ENCODE data around the gene ADISSP.

Gene ADISSP

GRCh38 chr20:3767427-3768341, at the start of gene ADISSP:
TSS of gene ADISSP (minus strand) at chr20:3767753. CDS start at chr20:3760100, 7,653 bp downstream.
- DNase-seq, result peak; percentile 96 to 97

- no peak for DNase-seq
Measured at GRCh38 chr20:3815703-3816315, 48.3 kb upstream of the ADISSP start.

- DNase-seq, result no peak
Measured at GRCh38 chr20:3814928-3815495, 47.5 kb upstream of the ADISSP start.

- DNase-seq, result no peak
Measured at GRCh38 chr20:3813848-3814581, 46.5 kb upstream of the ADISSP start.

GRCh38 chr20:3812975-3813847, 45.7 kb upstream of the ADISSP start:
- no peak for DNase-seq

- no peak for DNase-seq
Measured at GRCh38 chr20:3812259-3812681, 44.7 kb upstream of the ADISSP start.

- DNase-seq, result peak; percentile 89 to 91
Measured at GRCh38 chr20:3811467-3812258, 44.1 kb upstream of the ADISSP start.

GRCh38 chr20:3808544-3808943, 41.0 kb upstream of the ADISSP start:
- no peak for DNase-seq

- DNase-seq, result no peak
Measured at GRCh38 chr20:3804781-3805180, 37.2 kb upstream of the ADISSP start.

GRCh38 chr20:3804254-3804751, 36.8 kb upstream of the ADISSP start:
- no peak for DNase-seq

GRCh38 chr20:3803854-3804253, 36.3 kb upstream of the ADISSP start:
- no peak for DNase-seq

GRCh38 chr20:3803289-3803688, 35.7 kb upstream of the ADISSP start:
- no peak for DNase-seq

GRCh38 chr20:3802524-3803239, 35.1 kb upstream of the ADISSP start:
- DNase-seq, result no peak

- no peak for DNase-seq
Measured at GRCh38 chr20:3801846-3802245, 34.3 kb upstream of the ADISSP start.

- DNase-seq, result no peak
Measured at GRCh38 chr20:3801299-3801698, 33.7 kb upstream of the ADISSP start.

GRCh38 chr20:3800878-3801260, 33.3 kb upstream of the ADISSP start:
- no peak for DNase-seq

GRCh38 chr20:3800256-3800877, 32.8 kb upstream of the ADISSP start:
- no peak for DNase-seq

GRCh38 chr20:3798908-3799248, 31.3 kb upstream of the ADISSP start:
- DNase-seq, result no peak

- no peak for DNase-seq
Measured at GRCh38 chr20:3798373-3798768, 30.8 kb upstream of the ADISSP start.

All from inflammatory macrophage treated with lipopolysaccharide for 1 hour (primary cell).